Immature natural killer cell (primary cell): ENCODE data around the gene PIGV. TPM values are rescaled to one million over a fixed set of nuclear protein-coding genes. Genes with fewer than 3 reads are reported as not detected.
"Not testable (repeated sequence)": the region's sequence is repeated elsewhere in the genome, so short reads cannot be mapped to it uniquely, and the experiment has no call there.

ENCODE experiments used
- DNase-seq, 3 donors: peaks; one replicate each; pipeline ENCODE4 v3.0.0; 2022; ENCODE audit warnings: mixed read lengths in 1 of 3
- H3K27ac Mint-ChIP-seq, 6 donors: one replicate each; pipeline ENCODE4 v1.8.0; 2020; ENCODE audit warnings: mixed read lengths in 6 of 6, mild to moderate bottlenecking in 5 of 6, inconsistent platforms in 4 of 6, moderate library complexity in 3 of 6
- H3K27me3 Mint-ChIP-seq, 3 donors: one replicate each; pipeline ENCODE4 v1.8.0; 2020 to 2021; ENCODE audit warnings: low read depth in 3 of 3, mild to moderate bottlenecking in 3 of 3, mixed read lengths in 3 of 3, moderate library complexity in 3 of 3, inconsistent platforms in 1 of 3
- H3K36me3 Mint-ChIP-seq, 3 donors: one replicate each; pipeline ENCODE4 v1.8.0; 2020; ENCODE audit warnings: mixed read lengths in 3 of 3, inconsistent platforms in 2 of 3, mild to moderate bottlenecking in 2 of 3
- H3K4me1 Mint-ChIP-seq, 2 donors: one replicate each; pipeline ENCODE4 v1.8.0; 2020; ENCODE audit warnings: inconsistent platforms in 2 of 2, mild to moderate bottlenecking in 2 of 2, mixed read lengths in 2 of 2, moderate library complexity in 1 of 2
- H3K4me3 Mint-ChIP-seq, 5 donors: one replicate each; pipeline ENCODE4 v1.8.0; 2020; ENCODE audit warnings: mild to moderate bottlenecking in 5 of 5, mixed read lengths in 5 of 5, inconsistent platforms in 3 of 5, moderate library complexity in 3 of 5
- H3K9me3 Mint-ChIP-seq, 6 donors: one replicate each; pipeline ENCODE4 v1.8.0; 2020; ENCODE audit warnings: mild to moderate bottlenecking in 6 of 6, mixed read lengths in 6 of 6, inconsistent platforms in 4 of 6, moderate library complexity in 3 of 6
- polyA plus RNA-seq, 3 donors: library from polyadenylated mRNA; unstranded; fragments of 300-500 nt; fragmentation: Illumina TruSeq; gene quantifications; one replicate each; pipeline ENCODE4 v1.2.3, GENCODE V29; 2021

PIGV gene
- polyA plus RNA-seq, 3 donors from 2014 or later: 9.8 to 20.0 (median 13.7) TPM

GRCh38 chr1:26789931-26790330 is 2.2 kb downstream of the PIGV start:
- peak overlapping the region; percentile 93 to 100 (median 98) for H3K27ac Mint-ChIP-seq
- peaks cover 16 to 25% (median 22%) of the 10 kb centered on the region in 3 donors for H3K36me3 Mint-ChIP-seq
- peaks cover 60 to 69% of the 10 kb centered on the region in 2 donors for H3K4me1 Mint-ChIP-seq
- no peaks in the 10 kb centered on the region for H3K9me3 Mint-ChIP-seq
- H3K27me3 Mint-ChIP-seq: peaks cover 8 to 30% (median 18%) of the 10 kb centered on the region in 3 donors
- H3K4me3 Mint-ChIP-seq: peak overlapping the region; percentile 48 to 100 (median 100)
- DNase-seq: no peak

- Mint-ChIP-seq H3K36me3 (peaks cover 16 to 28% (median 27%) of the 10 kb centered on the region in 3 donors), H3K4me1 (peaks cover 55 to 63% of the 10 kb centered on the region in 2 donors), H3K27ac (peak overlapping the region; percentile 93 to 100 (median 98)), H3K9me3 (no peaks in the 10 kb centered on the region), H3K4me3 (peak overlapping the region in 4 of 5 donors; percentile 49 to 100 (median 100)), H3K27me3 (peaks cover 8 to 30% (median 18%) of the 10 kb centered on the region in 3 donors)
- no peak for DNase-seq
These were observed 2.8 kb downstream of the PIGV start for GRCh38 chr1:26790551-26790953.

DNA sequence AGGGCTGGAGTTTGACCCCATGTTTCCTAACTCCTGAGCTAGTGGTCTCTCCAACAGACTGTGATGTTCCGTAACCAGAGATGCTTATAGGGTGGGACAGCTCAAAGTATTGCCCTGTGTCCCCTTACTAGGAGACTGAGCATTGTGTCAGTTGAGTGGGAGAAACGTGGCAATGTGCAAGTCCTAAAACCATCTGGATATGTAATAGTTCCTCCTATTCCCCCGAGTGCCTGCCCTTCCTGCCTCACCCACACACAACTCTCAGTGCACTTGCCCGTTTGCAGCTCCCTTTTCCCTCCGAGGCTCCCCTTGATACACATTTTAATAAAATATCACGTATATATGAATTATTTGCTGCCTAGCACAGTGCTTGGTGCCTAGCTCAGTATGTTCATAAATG is 3.4 kb downstream of the PIGV start:
- no peak for DNase-seq
- peaks cover 50 to 57% of the 10 kb centered on the region in 2 donors for H3K4me1 Mint-ChIP-seq
- H3K36me3 Mint-ChIP-seq: peaks cover 16 to 29% (median 28%) of the 10 kb centered on the region in 3 donors
- peak overlapping the region in 2 of 6 donors; percentile 33 to 71 for H3K27ac Mint-ChIP-seq
- H3K27me3 Mint-ChIP-seq: peaks cover 8 to 26% (median 18%) of the 10 kb centered on the region in 3 donors
- no peaks in the 10 kb centered on the region for H3K9me3 Mint-ChIP-seq
- H3K4me3 Mint-ChIP-seq: peak overlapping the region in 1 of 5 donors; percentile 38

DNA sequence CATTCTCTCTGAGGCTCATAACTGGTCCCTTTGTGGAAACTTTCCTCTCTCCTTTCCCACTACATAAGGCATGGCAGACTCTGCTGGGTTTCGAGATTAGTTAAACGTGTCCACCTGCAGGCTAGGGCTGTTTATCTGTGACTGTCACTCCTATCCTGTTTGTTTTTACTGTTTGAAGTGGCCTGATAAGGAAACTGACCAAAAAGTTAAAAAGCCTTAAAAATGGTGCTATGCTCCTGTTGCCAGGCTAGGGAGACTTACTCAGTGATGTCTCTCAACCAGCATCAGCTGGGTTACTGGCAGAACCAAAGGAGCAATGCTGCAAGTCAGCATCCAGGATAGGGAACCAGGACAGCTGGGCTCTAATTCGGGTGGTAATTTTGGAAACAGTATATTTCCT is 3.9 kb downstream of the PIGV start:
- H3K9me3 Mint-ChIP-seq: no peaks in the 10 kb centered on the region
- peaks cover 45 to 52% of the 10 kb centered on the region in 2 donors for H3K4me1 Mint-ChIP-seq
- peaks cover 8 to 22% (median 18%) of the 10 kb centered on the region in 3 donors for H3K27me3 Mint-ChIP-seq
- no peak overlapping the region for H3K4me3 Mint-ChIP-seq
- peaks cover 18 to 33% (median 32%) of the 10 kb centered on the region in 3 donors for H3K36me3 Mint-ChIP-seq
- no peak for DNase-seq
- peak overlapping the region in 1 of 6 donors; percentile 71 for H3K27ac Mint-ChIP-seq

DNA sequence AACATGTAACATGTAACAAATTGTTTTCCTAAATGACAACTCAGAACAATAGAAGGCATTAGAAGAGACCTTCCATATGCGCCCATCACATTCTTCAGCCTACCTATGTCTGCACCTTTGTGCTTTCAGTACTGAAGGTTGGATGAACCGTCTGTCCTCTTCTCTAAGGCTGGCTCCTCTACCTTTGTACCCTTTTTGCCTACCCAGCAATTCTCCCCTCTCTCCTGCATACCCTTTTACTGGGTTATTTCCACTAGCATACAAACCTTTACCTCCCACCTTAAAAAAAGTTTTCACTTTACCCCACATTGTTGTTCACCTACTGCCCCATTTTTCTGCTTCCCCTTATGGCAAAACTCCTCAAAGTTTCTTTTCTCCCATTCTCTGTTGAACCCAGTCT is 5.2 kb downstream of the PIGV start:
- H3K36me3 Mint-ChIP-seq: peaks cover 21 to 43% (median 35%) of the 10 kb centered on the region in 3 donors
- DNase-seq: no peak
- H3K9me3 Mint-ChIP-seq: no peaks in the 10 kb centered on the region
- peaks cover 0 to 10% (median 9%) of the 10 kb centered on the region in 3 donors for H3K27me3 Mint-ChIP-seq
- H3K27ac Mint-ChIP-seq: peak overlapping the region in 3 of 6 donors; percentile 12 to 51 (median 13)
- H3K4me3 Mint-ChIP-seq: no peak overlapping the region
- H3K4me1 Mint-ChIP-seq: peaks cover 36 to 41% of the 10 kb centered on the region in 2 donors

DNA sequence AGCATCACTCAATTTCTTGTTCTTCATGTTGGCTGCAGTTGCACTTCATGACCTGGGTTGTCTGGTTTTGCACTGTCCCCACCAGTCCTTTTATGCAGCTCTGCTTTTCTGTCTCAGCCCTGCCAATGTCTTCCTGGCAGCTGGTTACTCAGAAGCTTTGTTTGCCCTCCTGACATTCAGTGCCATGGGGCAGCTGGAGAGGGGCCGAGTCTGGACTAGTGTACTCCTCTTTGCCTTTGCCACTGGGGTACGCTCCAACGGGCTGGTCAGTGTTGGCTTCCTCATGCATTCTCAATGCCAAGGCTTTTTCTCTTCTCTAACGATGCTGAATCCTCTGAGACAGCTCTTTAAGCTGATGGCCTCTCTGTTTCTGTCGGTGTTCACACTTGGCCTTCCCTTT is 6.6 kb downstream of the PIGV start:
- peaks cover 30 to 37% of the 10 kb centered on the region in 2 donors for H3K4me1 Mint-ChIP-seq
- H3K9me3 Mint-ChIP-seq: no peaks in the 10 kb centered on the region
- H3K4me3 Mint-ChIP-seq: no peak overlapping the region
- peaks cover 21 to 43% (median 35%) of the 10 kb centered on the region in 3 donors for H3K36me3 Mint-ChIP-seq
- peak overlapping the region in 2 of 6 donors; percentile 3 to 35 for H3K27ac Mint-ChIP-seq
- no peak for DNase-seq
- H3K27me3 Mint-ChIP-seq: peaks cover 0 to 6% (median 2%) of the 10 kb centered on the region in 3 donors

DNA sequence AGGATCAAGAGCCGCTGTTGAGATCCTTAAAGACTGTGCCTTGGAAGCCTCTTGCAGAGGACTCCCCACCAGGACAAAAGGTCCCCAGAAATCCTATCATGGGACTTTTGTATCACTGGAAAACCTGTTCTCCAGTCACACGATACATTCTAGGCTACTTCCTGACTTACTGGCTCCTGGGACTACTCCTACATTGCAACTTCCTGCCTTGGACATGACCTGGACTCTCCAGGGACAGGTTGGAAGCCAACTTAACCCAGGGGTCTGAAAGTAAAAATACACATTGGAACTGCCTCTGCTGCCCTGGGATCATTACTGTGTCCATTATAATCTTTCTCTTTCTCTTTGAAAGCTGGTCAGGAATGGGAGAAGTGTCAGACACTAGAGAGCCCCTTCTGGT is 9.9 kb downstream of the PIGV start:
- Mint-ChIP-seq H3K27me3 (peaks cover 0 to 10% (median 2%) of the 10 kb centered on the region in 3 donors), H3K27ac (peak overlapping the region in 4 of 6 donors; percentile 56 to 83 (median 67)), H3K36me3 (peaks cover 19 to 37% (median 32%) of the 10 kb centered on the region in 3 donors), H3K4me1 (peaks cover 42 to 43% of the 10 kb centered on the region in 2 donors), H3K9me3 (no peaks in the 10 kb centered on the region), H3K4me3 (no peak overlapping the region)
- DNase-seq: no peak

DNA sequence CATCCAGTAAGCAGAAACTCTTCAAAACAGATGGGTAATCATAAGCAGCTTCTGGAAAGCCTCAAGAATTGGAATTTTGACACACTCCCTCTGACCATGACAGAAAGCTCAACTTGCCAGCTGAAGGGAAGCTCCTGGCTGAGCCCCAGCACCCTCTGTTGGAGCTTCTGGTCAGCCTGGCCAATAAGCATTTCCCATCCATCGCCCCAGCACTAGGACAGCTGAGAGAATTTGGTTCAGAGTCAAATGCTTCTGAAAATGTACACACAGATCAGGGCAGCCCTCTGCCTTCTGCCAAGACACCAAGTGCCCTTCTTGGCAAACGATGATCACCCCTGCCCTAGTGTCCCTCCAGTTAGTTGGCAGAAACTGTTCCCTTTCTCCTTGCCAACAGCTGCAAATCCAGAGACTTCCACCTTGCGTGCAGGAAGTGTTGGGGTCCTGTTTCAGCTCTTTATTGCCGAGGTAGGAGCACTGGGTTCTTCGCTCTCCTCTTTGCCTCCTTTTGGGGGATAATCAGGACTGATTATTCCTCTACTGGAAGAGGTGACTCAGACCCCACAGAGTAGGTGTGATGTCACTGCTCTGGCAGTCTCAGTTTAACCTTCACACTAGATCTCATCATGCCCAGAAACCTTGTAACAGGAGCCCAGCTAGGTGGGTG is 11.9 kb downstream of the PIGV start:
- Mint-ChIP-seq H3K36me3 (peaks cover 9 to 24% (median 17%) of the 10 kb centered on the region in 3 donors), H3K27ac (peak overlapping the region; percentile 91 to 99 (median 96)), H3K9me3 (no peaks in the 10 kb centered on the region), H3K4me1 (peaks cover 39% of the 10 kb centered on the region in 2 donors), H3K27me3 (peaks cover 0 to 8% (median 2%) of the 10 kb centered on the region in 3 donors), H3K4me3 (peak overlapping the region; percentile 72 to 87 (median 79))
- DNase-seq: no peak

DNA sequence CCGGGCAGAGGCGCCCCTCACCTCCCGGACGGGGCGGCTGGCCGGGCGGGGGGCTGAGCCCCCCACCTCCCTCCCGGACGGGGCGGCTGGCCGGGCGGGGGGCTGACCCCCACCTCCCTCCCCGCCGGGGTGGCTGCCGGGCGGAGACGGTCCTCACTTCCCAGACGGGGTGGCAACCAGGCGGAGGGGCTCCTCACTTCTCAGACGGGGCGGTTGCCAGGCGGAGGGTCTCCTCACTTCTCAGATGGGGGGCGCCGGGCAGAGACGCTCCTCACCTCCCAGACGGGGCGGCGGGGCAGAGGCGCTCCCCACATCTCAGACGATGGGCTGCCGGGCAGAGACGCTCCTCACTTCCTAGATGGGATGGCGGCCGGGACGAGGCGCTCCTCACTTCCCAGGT is 16.2 kb downstream of the PIGV start:
- not testable (repeated sequence) for H3K27me3 Mint-ChIP-seq, H3K27ac Mint-ChIP-seq, H3K4me3 Mint-ChIP-seq, H3K36me3 Mint-ChIP-seq, H3K9me3 Mint-ChIP-seq, DNase-seq
- H3K4me1 Mint-ChIP-seq: peaks cover 37 to 40% of the 10 kb centered on the region in 2 donors

GRCh38 chr1:26810105-26810504 is 22.4 kb downstream of the PIGV start:
- peak overlapping the region; percentile 48 to 71 (median 68) for H3K4me3 Mint-ChIP-seq
- DNase-seq: peak; percentile 76 to 77 (median 76)
- H3K9me3 Mint-ChIP-seq, H3K36me3 Mint-ChIP-seq, H3K27me3 Mint-ChIP-seq: not testable (repeated sequence)
- H3K27ac Mint-ChIP-seq: peak overlapping the region; percentile 54 to 93 (median 79)
- peaks cover 19 to 21% of the 10 kb centered on the region in 2 donors for H3K4me1 Mint-ChIP-seq

- no peak for DNase-seq
- peak overlapping the region; percentile 54 to 93 (median 77) for H3K27ac Mint-ChIP-seq
- no peaks in the 10 kb centered on the region for H3K9me3 Mint-ChIP-seq
- peaks cover 0 to 2% (median 2%) of the 10 kb centered on the region in 3 donors for H3K27me3 Mint-ChIP-seq
- peak overlapping the region; percentile 5 to 69 (median 36) for H3K4me3 Mint-ChIP-seq
- no peaks in the 10 kb centered on the region for H3K36me3 Mint-ChIP-seq
- H3K4me1 Mint-ChIP-seq: peaks cover 18 to 19% of the 10 kb centered on the region in 2 donors
These were observed 23.3 kb downstream of the PIGV start for GRCh38 chr1:26811057-26811456.

DNA sequence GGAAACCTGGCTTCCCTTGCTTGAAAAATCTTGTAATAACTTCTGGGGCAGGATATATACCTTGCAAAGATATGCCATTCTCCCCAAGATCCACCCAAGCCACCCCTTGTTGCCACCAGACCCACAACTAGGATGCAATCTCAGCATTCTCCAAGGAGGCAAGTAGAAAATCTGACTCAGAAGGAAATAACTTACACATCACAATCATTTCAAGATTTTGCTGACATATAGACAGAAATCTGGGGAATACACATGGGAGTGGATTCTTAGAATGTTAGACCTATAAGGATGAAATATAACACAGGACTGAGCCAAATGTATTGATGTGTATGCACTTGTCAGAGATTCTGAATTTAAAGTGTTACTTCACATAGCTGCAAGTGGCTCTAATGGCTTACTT is 24.0 kb downstream of the PIGV start:
- Mint-ChIP-seq H3K4me3 (no peak overlapping the region), H3K9me3 (no peaks in the 10 kb centered on the region), H3K27me3 (peaks cover 0 to 2% (median 2%) of the 10 kb centered on the region in 3 donors), H3K27ac (peak overlapping the region in 5 of 6 donors; percentile 34 to 86 (median 52)), H3K36me3 (no peaks in the 10 kb centered on the region), H3K4me1 (peaks cover 18 to 19% of the 10 kb centered on the region in 2 donors)
- no peak for DNase-seq

GRCh38 chr1:26814377-26814776 is 26.6 kb downstream of the PIGV start:
- DNase-seq: no peak
- Mint-ChIP-seq H3K4me3 (no peak overlapping the region), H3K27me3 (peaks cover 0 to 2% (median 2%) of the 10 kb centered on the region in 3 donors), H3K4me1 (peaks cover 18 to 19% of the 10 kb centered on the region in 2 donors), H3K9me3 (no peaks in the 10 kb centered on the region), H3K27ac (no peak overlapping the region), H3K36me3 (no peaks in the 10 kb centered on the region)

- DNase-seq: no peak
- no peak overlapping the region for H3K27ac Mint-ChIP-seq
- peaks cover 0 to 2% (median 2%) of the 10 kb centered on the region in 3 donors for H3K27me3 Mint-ChIP-seq
- no peaks in the 10 kb centered on the region for H3K36me3 Mint-ChIP-seq
- peaks cover 18 to 19% of the 10 kb centered on the region in 2 donors for H3K4me1 Mint-ChIP-seq
- H3K4me3 Mint-ChIP-seq: no peak overlapping the region
- no peaks in the 10 kb centered on the region for H3K9me3 Mint-ChIP-seq
These were observed 27.1 kb downstream of the PIGV start for GRCh38 chr1:26814893-26815292.
